ENCODE results near the gene KCNQ1.

KCNQ1 gene

DNA sequence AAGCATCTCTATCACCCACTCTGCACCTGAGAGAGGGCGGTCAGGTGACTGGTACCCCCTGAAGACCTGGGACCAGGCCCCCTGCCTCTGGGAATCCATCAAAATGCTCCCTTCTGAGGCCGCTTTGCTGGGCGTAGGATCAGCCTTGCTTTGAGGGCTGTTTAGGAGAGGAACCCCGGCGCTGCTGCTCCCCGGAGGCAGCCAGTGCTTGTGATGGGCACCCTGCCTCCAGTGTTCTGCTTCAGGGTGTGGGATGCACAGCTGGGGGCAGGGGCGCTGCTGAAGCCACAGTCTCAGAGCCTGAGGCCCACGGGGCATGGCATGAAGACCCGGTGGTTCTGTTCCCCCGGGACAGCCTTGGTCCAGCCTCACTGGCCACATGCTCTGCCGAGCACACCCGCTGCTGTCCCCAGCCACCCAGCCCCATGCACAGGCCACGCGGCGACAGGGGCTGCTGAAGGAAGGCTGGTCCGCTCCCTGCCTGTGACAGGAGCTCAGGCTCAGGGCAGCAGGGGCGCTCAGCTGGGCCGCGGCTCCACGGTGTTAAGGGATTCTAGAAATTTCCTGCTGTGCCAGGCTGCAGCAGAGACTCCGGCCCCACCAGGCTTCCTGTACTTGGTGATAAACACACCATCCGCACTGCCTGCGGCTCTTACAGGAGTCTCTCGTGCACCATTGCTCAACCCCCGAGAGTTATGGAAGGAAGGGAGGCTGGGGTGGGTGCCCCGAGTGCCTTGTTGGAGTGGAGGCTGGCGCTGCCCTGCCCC is 91.0 kb downstream of the KCNQ1 start:
- no peak for DNase-seq (ENCODE audit: low read depth in 2 of 2)

GRCh38 chr11:2536440-2536989 is 91.7 kb downstream of the KCNQ1 start:
- DNase-seq (ENCODE audit: low read depth in 2 of 2), result no peak

- DNase-seq (ENCODE audit: low read depth in 2 of 2), result no peak
Measured at GRCh38 chr11:2537010-2537705, 92.3 kb downstream of the KCNQ1 start.

- no peak for DNase-seq (ENCODE audit: low read depth in 2 of 2)
Measured at GRCh38 chr11:2537896-2538724, 93.3 kb downstream of the KCNQ1 start.

- no peak for DNase-seq (ENCODE audit: low read depth in 2 of 2)
Measured at GRCh38 chr11:2538951-2539350, 94.1 kb downstream of the KCNQ1 start.

- no peak for DNase-seq (ENCODE audit: low read depth in 2 of 2)
Measured at GRCh38 chr11:2539371-2540222, 94.8 kb downstream of the KCNQ1 start.

- no peak for DNase-seq (ENCODE audit: low read depth in 2 of 2)
Measured at GRCh38 chr11:2540223-2540991, 95.6 kb downstream of the KCNQ1 start.

- DNase-seq (ENCODE audit: low read depth in 2 of 2), result no peak
Measured at GRCh38 chr11:2540992-2541680, 96.3 kb downstream of the KCNQ1 start.

- DNase-seq (ENCODE audit: low read depth in 2 of 2), result no peak
Measured at GRCh38 chr11:2541881-2542361, 97.1 kb downstream of the KCNQ1 start.

- no peak for DNase-seq (ENCODE audit: low read depth in 2 of 2)
Measured at GRCh38 chr11:2542406-2542805, 97.6 kb downstream of the KCNQ1 start.

DNA sequence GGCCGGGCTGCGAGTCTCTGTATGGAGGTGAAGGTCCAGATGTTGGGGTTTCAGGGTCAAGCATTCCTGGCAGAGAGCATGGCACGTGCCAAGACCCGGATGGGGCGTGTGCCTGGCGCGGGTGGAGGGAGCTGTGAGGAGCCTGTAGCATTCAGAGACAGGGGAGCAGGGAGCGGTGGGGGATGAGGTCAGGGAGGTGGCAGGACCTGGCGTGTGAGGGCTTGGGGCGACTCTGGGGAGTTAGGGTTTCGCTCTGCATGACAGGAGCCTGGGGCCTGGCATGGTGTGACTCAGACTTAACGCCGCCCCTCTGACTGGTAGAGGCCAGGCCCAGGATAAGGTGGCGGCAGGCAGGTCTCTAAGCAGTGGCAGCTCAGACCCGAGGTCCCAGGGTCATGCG is 103.0 kb downstream of the KCNQ1 start:
- no peak for DNase-seq (ENCODE audit: low read depth in 2 of 2)

DNA sequence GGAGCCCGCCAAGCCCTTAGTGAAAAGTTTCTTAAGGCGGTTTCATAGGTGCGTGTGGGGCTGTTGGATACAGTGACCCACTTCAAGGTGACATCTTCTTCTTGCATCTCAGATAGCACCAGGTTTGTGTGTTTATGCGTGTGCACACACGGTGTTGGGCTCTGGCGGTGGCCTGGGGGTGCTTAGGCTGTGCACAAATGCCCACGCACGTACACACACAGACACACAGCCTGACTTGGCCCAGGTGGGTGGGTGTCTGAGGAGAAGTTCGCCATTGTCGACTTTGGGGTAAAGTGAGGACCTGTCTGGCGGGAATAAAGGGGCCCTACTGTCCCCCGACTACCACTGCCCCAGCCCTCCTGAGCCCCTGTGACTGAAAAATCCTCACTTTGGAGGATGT is 103.8 kb downstream of the KCNQ1 start:
- no peak for DNase-seq (ENCODE audit: low read depth in 2 of 2)

DNA sequence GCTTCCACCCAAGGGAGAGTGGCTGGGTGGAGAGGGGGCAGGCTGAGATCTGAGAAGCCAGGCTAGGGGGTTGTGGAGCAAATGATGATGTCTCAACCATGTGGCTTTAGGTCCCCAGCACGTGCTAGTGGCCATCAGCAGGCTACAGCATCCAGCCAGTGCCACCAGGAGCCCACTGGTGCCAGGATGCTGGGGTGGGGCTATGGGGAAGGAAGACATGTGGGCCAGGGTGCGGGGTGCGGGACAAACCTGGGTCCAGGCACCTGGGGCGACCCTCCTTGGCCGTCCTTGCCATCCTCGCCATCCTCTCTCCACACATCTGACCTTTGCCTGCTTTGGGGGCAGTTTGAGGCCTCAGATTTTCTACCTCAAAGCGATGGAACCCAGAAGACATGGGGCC is 104.3 kb downstream of the KCNQ1 start:
- DNase-seq (ENCODE audit: low read depth in 2 of 2), result no peak

GRCh38 chr11:2549491-2549875 is 104.7 kb downstream of the KCNQ1 start:
- DNase-seq (ENCODE audit: low read depth in 2 of 2), result no peak

- DNase-seq (ENCODE audit: low read depth in 2 of 2), result no peak
Measured at GRCh38 chr11:2549876-2550605, 105.2 kb downstream of the KCNQ1 start.

GRCh38 chr11:2550606-2550970 is 105.8 kb downstream of the KCNQ1 start:
- DNase-seq (ENCODE audit: low read depth in 2 of 2), result no peak

DNA sequence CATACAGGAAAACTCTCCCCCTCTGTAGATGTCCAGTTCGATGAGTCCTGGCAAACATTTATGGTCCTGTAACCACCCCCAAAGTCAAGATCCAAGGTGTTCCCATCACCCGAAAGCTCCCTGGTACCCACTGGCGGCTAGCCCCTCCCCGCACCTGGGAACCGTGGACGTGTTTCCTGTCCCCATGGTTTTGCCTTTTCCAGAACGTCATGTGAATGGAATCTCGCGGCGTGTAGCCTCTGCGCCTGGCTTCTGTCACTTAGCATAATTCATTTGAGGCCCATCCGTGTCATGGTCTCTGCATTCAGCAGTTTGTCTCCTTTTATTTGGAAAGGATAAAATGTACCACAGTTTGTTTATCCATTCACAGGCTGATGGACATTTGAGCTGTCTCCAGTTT is 106.3 kb downstream of the KCNQ1 start:
- DNase-seq (ENCODE audit: low read depth in 2 of 2), result no peak

DNA sequence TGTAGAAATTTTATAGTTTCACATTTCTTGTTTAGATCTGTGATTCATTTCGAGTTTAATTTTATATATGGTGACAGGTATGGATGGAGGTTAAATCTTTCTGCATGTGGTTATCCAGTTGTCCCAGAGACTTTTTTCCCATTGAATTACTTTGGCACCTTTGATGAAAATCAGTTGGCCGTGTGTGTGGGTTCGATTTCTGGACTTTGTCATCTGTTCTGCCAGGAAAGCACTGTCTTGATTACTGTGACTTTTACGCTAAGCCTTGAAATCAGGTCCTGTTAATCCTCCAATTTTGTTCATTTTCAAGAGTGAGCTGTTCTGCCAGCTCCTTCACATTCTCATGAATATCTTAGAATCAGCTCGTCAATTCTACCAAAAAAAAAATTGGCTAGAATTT is 107.4 kb downstream of the KCNQ1 start:
- DNase-seq (ENCODE audit: low read depth in 2 of 2), result no peak

DNA sequence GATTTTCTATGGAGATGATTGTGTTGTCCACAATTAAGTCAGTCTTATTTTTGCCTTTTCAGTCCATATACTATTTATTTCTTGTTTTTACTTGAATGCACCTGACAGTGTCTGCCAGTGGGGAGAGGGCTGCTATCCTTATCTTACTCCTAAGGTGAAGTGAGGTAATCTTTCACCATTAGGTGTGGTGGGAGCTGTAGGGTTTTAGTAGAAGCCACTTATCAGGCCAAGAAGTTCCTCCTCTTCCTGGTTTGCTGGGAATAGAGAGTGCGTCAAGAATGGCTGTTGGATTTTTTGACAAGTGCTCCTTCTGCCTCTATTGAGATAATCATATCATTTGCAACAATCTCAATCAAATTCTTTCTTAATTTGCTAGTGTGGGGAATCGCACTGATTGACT is 108.4 kb downstream of the KCNQ1 start:
- no peak for DNase-seq (ENCODE audit: low read depth in 2 of 2)

All from stimulated activated CD4-positive, alpha-beta T cell treated with anti-CD3 and anti-CD28 coated beads, Interleukin-4, amount 100 ng/mL, for 48 hours (primary cell).